ENCODE data around the gene ACBD3.
A peak's percentile ranks its signal among the peaks of the same experiment; 100 is the strongest.

Gene ACBD3

GRCh38 chr1:226110249-226111097 lies 76.1 kb downstream of the ACBD3 start:
- DNase-seq, result peak; percentile 79

- peak; percentile 90 for DNase-seq
Observed at GRCh38 chr1:226109829-226110248, 76.7 kb downstream of the ACBD3 start.

- DNase-seq, result no peak
Observed at GRCh38 chr1:226108935-226109828, 77.4 kb downstream of the ACBD3 start.

GRCh38 chr1:226107471-226108460 lies 78.8 kb downstream of the ACBD3 start:
- no peak for DNase-seq

GRCh38 chr1:226104671-226105121 lies 81.8 kb downstream of the ACBD3 start:
- DNase-seq, result no peak

- DNase-seq, result peak; percentile 34
Observed at GRCh38 chr1:226100436-226101391, 85.8 kb downstream of the ACBD3 start.

GRCh38 chr1:226098870-226099835 lies 87.4 kb downstream of the ACBD3 start:
- no peak for DNase-seq

- no peak for DNase-seq
Observed at GRCh38 chr1:226097866-226098625, 88.5 kb downstream of the ACBD3 start.

GRCh38 chr1:226095286-226095685 lies 91.3 kb downstream of the ACBD3 start:
- no peak for DNase-seq
